ENCODE data around the gene PPM1N.

DNA sequence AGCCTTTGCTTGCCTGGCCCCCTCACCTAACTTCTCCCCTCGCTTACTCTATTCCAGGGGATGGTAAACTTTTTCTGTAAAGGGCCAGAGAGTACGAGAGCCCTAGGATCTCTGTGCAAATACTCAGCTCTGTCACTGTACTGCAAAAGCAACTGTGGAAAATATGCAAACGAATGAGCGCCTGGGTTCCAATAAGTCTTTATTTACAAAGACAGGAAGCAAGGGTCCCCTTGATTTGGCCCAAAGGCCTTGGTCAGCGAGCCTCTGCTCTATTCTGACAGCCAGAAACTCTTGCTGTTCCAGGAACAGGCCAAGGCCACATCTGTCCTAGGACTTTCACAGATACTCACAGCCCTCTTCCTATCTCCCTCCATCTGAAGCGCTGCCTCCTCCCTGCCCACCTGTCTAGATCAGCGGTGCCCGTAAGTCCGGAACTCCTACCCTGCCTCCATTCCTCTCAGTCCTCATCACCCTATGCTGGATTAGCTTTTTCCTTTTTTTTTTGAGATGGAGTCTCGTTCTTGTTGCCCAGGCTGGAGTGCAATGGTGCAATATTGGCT, 49.0 kb downstream of the PPM1N start:
- TF ChIP-seq, protein P1, sequence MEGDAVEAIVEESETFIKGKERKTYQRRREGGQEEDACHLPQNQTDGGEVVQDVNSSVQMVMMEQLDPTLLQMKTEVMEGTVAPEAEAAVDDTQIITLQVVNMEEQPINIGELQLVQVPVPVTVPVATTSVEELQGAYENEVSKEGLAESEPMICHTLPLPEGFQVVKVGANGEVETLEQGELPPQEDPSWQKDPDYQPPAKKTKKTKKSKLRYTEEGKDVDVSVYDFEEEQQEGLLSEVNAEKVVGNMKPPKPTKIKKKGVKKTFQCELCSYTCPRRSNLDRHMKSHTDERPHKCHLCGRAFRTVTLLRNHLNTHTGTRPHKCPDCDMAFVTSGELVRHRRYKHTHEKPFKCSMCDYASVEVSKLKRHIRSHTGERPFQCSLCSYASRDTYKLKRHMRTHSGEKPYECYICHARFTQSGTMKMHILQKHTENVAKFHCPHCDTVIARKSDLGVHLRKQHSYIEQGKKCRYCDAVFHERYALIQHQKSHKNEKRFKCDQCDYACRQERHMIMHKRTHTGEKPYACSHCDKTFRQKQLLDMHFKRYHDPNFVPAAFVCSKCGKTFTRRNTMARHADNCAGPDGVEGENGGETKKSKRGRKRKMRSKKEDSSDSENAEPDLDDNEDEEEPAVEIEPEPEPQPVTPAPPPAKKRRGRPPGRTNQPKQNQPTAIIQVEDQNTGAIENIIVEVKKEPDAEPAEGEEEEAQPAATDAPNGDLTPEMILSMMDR (conservative IDR thresholded peaks at IDR 0.05 in 1 of 2, IDR thresholded peaks at IDR 0.05 in 1 of 2; ENCODE audit: extremely low read depth in 1 of 2, insufficient read depth in 1 of 2, low read depth in 1 of 2, low read length in 2 of 2), result no peak
- no peak for TF ChIP-seq EZH2 (IDR thresholded peaks at IDR 0.05; ENCODE audit: borderline replicate concordance, low read length)

All from mammary epithelial cell (primary cell).